Body of pancreas (tissue), 4 donors: ENCODE measurements around the gene FAM3D.

Experiments
- CTCF ChIP-seq, 7 experiments: fragments of 450-650 bp in 4 of 7; fragments of 200-600 bp in 3 of 7; sonication (generic) in 3 of 7; IDR thresholded peaks; one replicate each; pipeline ENCODE4 v1.5.1; 2016 to 2019; ENCODE audit warnings: antibody characterized with exemption in 7 of 7
- POLR2A ChIP-seq, 3 donors: fragments of 450-650 bp; IDR thresholded peaks; one replicate each; pipeline ENCODE4 v1.6.1; 2016; ENCODE audit warnings: antibody characterized with exemption in 3 of 3, mild to moderate bottlenecking in 2 of 3

DNA sequence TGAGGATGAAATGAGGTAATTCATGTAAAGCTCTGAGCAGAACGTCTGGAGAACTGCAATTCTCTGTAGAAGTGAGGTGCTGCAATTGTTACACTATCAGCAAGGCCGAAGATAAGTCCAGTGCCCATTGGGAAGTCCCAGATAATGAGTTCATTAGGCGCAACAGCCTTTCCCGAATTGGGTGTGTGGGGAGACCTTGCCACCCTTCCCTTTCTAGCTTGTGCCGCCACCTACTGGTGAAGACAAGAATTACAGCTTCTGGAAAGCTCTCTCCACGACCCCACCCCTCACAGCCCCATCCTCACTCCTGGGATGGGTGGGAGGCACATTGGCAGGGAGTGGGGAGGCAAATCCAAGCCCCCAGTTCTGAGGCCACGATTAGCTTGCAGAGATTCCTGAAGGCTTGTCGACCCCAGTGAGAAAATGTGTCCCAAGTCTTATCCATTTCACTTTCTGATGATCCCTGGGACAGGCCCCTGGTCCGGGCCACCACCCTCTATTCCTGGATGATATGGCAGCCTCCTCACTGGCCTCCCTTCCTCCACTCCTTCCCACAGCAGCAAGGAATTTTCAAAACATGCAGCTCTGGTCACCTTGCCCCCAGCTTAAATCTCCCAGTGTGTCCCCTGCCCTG, 36.4 kb downstream of the FAM3D start:
- peak; percentile 79 to 94 (median 90) for TF ChIP-seq CTCF (IDR thresholded peaks at IDR 0.05)
- TF ChIP-seq POLR2A (IDR thresholded peaks at IDR 0.05), result no peak
